Stimulated activated CD8-positive, alpha-beta memory T cell treated with anti-CD3 and anti-CD28 coated beads, Interleukin-12 subunit alpha, Interleukin-12 subunit beta, amount 100 ng/mL, for 1 hour (primary cell): ENCODE data around the gene PRKAR1A.

Experiments used
- DNase-seq: peaks from one replicate; pipeline ENCODE4 v3.0.0-alpha.2; 2020; ENCODE audit warnings: low read depth

Gene PRKAR1A

DNA sequence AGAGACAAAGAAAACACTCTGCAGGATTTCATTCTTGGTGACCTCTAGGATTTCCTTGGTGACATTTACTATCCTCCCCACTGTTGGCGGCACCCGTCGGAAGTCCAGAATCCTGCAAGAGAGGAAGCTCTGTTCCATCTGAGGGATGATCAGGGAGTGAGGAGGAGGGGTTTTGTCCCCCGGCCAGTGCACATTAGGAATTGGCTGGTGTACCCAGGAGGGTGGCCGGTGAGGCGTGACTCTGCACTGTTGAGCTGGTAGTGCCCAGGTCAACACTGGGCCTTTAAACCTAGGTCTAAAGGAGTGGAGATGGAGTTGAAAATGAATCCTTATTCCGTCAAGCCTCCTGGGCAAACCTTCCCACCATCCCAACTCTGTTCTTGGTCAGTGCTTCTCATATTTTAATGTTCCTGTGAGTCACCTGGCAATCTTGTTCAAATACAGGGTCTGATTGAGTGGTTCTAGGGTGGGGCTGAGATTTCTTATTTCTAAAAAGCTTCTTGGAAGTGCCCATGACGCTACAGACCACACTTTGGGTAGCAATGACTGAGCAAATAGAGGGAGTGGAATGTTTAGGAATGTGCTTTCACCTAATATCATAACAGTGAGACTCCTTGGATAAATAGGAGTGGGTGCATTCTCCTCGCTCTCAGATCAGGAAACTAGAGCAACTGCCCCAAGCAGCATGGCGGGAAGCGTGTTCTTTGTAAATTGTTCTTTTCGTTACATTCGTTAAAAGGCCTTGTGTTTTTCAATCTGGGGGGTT lies 30.7 kb downstream of the PRKAR1A start:
- no peak for DNase-seq

DNA sequence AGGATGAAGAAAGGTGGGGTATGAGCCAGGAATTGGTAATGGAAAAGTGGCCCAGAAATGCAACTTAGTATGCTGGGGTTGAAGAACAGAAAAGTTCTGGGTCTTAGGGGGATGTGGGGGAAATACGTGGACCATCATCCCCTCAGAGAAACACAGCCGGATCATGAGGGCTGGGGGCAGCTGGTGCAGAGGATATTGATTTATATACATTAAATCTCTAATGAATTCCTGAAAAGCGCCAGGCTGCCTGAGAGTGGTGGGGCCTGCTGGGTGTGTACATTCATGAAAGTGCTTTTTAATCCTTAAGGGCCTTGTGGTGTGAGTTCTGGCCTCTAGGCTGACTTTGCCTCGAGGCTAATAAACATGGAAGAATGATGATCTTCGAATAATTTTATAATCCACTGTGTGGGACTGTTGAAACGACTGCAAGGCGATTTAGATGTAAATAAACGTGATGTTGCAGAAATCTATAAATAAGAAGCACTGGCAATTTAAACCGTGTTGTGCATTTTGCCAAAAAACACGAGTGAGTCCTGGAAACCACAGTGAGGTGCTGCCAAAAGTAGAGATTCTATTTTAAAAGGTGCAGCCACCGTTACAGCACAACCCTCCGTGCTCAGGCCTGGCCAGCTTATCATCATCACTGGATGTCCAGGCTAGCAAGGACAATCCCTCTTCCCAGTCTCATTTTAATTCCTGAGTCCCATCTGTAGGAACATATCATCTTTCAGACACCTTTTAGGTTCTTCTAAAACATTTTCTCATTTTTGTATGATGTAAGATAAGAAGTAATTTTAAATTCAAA lies 32.1 kb downstream of the PRKAR1A start:
- DNase-seq: no peak

DNA sequence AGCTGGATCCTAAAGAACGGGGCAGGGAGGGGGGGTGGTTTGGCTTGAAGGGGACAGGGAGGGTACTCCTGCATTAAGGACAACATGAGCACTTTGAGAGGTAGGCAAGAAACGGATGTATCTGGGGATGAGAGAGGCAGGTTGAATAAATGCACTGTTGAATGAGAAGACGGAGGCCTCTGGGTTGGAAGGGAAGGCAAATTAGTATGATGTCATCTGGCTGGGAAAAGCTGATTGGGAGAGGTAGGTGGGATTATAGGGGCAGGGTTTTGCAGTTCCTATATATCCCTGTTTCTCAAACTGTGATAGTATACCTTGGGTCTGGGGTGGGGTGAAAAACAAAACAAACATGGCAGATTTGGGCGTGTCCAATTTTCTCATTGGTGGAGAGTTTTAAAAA lies 44.3 kb downstream of the PRKAR1A start:
- no peak for DNase-seq

DNA sequence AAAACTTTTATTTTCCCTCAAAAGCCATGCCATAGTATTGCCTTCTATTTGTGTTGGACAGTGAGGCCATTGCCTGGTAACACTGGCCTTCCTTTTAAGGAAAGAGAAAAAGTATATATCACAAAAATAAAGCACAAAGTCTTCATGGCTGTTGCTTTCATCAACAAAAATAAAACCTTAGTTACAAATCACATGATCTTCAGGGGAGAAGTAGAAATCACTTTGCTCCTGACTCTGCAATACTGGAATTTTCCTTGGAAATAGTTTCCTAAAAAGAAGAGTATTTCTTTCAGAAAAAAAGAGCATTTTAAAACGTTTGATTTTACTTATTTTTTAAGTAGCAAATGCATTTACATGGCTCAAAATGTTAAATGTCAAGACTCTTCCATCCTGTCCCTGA lies 47.1 kb downstream of the PRKAR1A start:
- DNase-seq: no peak

DNA sequence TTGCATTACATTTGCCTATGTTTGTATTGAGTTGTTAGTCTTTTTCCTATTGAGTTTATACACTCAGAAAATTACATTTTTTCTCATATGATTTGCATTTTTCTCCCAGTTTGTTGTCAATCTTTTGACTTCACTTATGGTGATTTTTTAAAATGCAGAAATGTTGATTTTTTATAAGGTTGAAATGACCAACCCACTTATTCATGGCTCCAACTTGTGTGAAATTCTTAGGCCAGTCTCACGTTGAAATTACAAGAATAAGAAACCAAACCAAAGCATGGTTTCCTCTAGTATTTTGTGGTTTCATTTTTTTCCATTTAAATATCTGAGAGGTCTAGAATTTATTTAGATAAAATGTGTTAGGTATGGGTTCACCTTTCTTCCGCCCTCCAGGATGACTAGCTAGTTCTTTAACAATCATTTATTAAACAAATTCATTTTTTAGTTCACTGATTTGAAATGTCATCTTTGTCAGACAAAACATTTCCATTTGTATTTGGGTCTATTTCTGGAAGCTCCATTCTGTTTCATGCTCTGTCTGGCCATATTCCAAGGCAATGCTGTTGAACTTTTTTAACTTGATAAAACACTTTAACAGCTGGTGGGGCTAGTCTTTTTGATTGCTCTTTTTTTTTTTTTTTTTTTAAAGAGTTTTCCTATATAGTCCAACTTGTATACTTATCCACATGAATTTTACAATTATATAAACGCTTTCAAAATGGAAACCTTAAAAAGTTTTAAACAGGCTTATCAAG lies 48.9 kb downstream of the PRKAR1A start:
- no peak for DNase-seq

DNA sequence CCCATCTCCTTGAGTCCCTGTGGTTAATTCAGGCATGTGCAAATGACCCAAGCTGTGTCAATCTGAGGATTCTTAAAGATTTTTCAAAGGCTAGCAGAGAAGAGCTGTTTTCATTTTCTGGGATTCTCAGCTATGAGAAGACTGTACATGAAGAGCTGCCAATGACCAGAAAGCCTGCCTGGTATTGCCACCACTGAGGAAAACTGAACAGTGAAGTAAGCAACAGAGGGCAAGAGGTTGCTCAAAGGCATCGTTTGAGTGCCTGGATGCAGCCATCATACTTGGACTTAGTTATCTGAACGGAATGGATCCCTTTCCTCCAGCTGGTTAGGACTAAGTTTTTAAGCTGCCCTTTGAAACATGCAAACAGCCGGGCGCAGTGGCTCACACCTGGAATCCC lies 50.5 kb downstream of the PRKAR1A start:
- DNase-seq: no peak

DNA sequence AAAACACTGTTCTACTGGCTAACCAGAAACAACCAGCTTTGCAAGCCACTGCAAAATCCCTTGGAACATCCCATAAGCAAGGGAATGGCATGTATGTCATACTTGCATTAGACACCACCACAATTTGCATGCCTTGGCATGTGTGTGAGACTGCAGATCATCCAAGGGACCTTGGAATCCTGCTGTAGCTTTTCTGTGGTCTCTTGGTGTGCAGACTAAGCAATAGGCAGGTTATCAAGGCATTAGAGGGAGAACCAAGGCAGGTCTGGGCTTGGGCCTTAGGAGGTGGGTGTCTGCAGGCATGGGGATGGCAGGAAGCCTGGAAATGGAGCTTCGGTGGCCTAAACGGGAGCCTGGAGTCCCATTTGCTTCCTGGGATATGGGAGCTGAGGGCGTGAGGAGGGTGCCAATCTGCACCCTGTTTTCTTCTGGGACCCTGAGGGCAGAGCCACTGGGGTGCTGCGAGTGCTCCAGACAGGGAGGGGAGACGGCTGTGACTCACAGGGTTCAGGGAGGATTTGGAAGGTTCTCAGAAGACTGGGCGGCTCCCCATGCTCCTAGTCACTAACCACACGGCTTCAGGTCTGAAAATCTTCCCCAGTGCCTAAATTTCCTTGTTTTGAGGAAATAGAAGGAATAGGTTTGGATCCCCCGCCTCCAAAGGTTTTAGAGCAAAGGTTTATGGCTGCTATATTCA lies 52.3 kb downstream of the PRKAR1A start:
- DNase-seq: no peak

DNA sequence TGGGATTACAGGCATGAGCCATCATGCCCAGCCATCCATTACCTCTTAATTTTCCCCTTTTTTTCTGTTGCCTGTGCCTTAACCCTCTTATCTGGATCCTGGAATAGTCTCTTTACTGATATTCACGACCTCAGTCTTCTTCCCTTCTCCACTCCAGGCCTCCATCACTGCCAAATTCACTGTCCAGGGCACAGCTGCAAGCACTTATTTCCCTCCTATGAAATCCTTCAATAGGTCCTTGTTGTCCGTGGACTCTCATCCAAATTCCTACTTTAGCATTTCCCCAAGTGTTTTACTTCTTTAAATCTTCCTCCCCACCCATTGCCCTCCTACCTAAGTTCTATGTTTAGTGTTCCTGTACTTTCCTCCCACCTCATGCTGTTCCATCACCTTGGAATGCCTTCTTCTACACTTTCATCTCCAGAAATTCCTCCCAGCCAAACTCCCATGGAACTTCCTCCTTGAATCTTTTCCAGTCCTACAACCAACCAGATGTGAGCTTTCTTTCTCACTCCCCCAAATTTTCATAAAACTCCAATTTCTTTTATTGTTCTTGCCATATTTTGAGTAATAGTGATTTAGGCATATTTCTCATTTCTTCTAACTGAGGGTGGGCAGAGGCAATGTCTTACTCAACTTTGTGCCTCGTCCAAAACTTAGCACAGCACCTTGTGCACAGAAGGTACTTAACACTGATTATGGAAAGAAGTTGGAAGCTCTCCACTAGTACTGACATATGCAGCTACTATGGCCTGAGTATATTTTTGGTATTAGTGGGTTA lies 53.6 kb downstream of the PRKAR1A start:
- no peak for DNase-seq

DNA sequence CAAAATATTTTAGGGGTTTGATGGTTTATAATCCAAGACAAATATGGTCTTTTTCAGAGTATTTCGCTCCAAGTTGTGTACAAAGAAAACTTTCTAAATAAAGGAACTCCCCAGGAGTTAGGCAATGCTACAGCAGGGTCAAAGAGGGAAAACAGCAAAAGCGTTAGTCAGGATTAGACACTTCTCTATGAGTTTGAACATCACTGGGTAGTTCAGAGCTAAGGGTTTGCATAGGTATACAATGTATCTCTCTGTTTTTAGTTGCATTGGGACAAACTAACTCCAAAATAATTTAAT lies 54.2 kb downstream of the PRKAR1A start:
- DNase-seq: no peak

DNA sequence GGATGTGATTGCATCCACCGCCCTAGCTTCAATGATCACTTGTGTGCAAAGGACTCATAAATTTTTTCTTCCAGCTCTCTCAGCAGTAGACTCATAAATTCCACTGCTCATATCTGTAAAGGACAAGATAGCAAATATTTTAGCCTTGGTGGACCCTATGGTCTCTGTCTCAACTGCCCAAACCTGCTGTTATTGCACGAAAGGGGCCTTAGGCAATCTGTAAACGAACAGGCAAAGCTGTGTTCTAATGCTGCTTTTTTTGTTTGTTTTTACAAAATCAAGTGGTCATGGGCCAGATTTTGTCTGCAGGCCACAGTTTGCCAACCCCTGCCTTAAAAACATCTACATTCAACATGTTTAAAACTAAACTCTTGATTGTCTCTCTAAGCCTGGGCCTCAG lies 54.8 kb downstream of the PRKAR1A start:
- no peak for DNase-seq

DNA sequence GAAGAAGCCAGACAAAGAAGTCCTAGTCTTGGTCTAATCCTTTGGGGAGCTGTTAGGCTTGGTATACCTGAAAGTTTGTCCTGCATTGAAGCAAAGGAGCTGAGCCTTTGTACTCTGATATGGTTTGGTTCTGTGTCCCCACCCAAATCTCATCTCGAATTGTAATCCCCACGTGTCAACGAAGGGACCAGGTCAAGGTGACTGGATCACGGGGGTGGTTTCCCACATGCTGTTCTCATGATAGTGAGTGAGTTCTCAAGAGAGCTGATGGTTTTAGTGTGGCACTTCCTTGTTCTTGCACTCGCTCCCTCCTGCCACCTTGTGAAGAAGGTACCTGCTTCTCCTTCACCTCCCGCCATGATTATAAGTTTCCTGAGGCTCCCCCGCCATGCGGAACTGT lies 55.4 kb downstream of the PRKAR1A start:
- DNase-seq: no peak

DNA sequence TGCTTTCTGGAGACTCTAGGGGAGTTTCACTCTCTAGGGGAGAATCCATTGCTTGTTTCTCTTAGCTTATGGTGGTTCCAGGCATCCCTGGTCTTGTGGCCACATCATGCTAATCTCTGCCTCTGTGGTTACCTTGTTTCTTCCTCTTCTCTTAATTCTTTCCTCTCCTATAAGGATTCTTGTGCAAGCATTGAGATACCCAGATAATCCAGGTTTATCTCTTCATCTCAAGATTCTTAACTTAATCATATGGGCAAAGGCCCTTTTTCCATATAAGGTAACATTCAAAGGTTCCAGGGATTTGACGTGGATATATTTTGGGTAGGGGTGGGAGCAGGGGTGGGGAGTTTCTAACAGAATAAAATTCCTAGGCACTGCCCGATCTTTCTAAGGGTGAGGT lies 56.4 kb downstream of the PRKAR1A start:
- DNase-seq: no peak

DNA sequence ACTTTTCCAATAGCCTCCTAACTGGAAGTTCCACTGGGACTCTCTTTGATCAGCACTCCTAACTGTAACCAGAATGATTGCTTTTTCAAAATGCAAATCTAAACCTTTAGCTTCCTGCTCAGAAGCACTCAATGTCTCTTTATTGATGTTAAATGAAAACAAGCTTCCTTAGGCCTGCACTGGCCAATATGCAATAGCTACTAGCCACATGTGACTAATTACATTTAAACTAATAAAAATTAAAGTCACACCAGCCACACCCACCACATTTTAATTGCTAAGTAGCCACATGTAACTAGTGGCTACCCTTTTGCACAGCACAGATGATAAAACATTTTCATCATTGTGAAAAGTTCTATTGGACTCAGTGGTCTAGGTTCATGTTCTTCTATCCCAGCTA lies 57.1 kb downstream of the PRKAR1A start:
- DNase-seq: no peak

DNA sequence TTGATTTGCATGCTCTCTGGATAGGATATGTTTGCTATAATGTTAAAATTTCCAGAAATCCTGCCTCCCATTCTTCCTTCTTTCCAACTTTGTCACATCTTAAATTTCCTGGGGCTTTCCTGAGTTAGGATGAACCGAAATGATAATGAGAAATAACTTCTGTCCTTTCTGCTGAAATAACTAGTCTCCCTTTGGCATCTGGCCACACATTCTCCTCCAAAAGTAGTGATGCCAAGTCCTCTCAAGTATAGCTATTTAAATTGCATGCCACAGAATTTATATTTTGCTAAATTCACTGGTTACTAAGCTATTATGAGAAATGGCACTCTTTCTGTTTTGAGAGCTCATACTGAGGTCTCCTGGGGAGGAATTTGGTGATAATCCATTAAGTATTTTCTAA lies 58.3 kb downstream of the PRKAR1A start:
- no peak for DNase-seq

DNA sequence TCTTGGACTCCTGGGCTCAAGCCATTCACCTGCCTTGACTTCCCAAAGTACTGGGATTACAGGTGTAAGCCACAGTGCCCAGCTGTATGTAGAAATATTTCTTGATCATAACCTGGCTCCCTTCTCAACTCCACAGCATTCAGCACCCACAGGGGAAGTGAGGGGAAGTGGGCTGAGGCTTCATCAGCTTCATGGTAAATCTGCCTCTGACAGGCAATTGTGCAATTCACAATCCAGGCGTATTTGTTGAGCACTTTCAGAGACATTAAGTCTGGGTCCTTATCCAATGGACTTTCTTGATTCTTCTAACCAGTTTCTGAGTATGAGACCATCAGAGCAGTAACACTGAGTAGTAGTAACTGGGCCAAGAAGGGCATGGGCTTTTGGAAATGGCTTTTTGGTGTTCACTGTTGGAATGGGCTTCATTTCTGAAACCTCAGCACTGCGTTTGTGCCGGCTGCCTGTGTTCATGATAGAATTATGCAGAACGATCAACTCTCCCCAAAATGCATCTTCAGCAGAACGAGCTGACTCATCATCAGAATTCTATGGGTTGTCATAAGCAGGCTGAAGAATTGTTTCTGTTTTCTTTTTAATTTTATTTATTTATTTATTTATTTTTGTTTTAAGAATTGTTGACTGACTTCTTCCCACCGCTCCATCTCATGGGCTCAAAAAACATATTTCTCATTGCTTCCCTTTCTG lies 60.1 kb downstream of the PRKAR1A start:
- no peak for DNase-seq

DNA sequence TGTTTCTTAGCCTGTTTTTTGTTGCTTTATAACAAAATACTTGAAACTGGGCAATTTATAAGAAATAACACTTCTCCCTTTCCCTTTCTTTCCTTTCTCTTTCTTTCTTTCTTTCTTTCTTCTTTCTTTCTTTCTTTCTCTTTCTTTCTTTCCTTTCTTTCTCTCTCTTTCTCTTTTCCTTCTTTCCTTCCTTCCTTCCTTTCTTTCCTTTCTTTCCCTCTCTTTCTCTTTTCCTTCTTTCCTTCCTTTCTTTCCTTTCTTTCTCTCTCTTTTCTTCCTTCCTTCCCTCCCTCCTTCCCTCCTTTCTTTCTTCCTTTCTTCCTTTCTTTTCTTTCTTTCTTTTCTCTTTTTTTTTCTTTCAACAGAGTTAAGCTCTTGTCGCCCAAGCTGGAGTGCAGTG lies 61.1 kb downstream of the PRKAR1A start:
- no peak for DNase-seq

DNA sequence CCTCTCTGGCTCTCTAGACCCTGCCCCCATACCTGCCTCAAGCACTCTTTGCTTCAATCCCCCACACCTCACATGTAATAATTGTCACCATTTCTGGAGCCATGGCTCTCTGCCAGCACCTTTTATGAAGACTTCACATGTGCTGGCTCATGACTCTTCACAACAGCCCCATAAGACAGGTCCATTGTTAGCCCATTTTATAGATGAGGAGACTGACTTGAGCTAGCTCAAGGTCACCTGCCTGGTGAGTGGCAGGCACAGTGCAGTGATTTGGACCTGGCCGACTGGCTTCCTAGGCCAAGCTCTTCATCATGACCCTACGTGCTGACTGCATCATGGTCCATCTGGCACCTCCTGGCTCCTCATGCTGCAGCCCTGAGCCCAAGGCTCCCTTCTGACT lies 63.9 kb downstream of the PRKAR1A start:
- DNase-seq: no peak

DNA sequence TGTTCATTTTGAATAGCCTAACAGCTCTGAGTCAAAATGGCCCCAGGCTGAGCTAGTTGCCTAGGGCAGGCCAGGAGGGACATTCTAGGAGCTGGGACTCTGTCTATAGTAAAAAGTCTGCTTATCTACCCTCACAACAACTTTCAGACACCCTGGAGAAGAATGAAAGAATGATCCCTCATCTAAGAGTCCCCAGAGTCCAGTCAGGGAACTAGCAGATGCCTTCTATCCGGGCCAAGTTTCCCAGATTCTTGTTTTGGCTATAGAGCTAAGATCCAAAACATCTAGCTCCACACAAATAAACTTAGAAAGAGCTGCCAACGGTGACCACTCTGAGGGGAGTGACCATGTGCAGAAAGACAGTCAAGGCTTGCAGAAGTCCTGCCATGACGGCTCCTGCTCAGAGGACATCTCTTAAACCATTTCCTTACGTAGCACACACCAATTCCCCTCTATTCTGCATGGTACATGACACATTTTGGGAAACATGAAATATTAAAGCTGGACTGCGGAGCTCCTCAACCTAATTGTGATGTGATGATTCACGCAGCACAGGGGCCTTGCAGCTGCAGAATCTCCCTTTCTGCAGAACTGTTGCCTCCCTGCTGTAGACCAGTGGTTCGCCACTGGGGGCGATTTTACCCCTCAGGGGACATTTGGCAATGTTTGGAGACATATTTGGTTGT lies 64.7 kb downstream of the PRKAR1A start:
- DNase-seq: no peak

DNA sequence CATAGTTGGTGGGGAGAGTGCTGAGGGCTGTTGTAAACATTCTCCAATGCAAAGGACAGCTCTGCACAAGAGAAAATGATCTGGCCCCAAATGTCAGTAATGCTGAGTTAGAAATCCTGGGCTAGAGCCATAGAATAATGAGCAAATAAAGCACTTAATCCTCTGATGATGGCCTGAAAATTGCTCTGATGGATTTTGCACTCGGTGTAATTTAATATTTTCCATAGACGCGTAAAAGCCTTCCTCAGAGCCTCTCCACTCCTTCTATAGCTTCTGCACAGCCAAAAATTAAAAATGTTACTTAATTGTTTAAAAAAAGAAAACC lies 65.2 kb downstream of the PRKAR1A start:
- DNase-seq: no peak

DNA sequence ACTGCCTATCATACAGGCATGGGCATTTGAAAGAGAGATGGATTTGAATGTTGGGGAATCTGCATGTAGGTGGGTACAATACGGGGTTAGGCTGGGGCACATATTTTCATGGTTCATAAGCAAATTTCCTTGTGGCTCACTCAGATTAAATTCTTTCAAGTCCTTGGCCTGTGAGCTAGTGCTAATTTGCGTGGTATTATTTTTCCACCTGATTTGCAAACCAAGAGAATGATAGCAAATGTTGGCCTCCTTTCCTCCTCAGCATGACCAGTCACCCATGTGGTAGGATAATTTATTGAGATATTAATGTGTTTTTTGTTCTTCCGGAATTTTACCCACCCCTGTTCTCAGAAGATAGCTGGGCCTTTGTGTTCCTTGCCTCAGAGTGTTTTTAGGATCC lies 66.0 kb downstream of the PRKAR1A start:
- no peak for DNase-seq
